GM19372 (cell line): ENCODE results near the gene NUF2.
"Not testable (repeated sequence)": the region's sequence is repeated elsewhere in the genome, so short reads cannot be mapped to it uniquely, and the experiment has no call there.

Source experiments
- ATAC-seq: cut with Tn5 transposase; IDR thresholded peaks from one replicate; pipeline ENCODE4 v1.9.1; 2021; ENCODE audit warnings: mild to moderate bottlenecking, low read depth, moderate library complexity; ENCODE audit not compliant: unreplicated experiment

Gene NUF2

GRCh38 chr1:163321311-163322305, at the start of gene NUF2:
NUF2 (plus strand) TSS chr1:163321954; CDS start chr1:163326052, 4,098 bp downstream.
- ATAC-seq, result peak; percentile 97

- no peak for ATAC-seq
Measured at GRCh38 chr1:163273766-163274441, 47.9 kb upstream of the NUF2 start.

- no peak for ATAC-seq
Measured at GRCh38 chr1:163275222-163275621, 46.5 kb upstream of the NUF2 start.

- no peak for ATAC-seq
Measured at GRCh38 chr1:163278602-163279001, 43.2 kb upstream of the NUF2 start.

GRCh38 chr1:163284867-163285266, 36.9 kb upstream of the NUF2 start:
- ATAC-seq, result not testable (repeated sequence)

GRCh38 chr1:163290025-163290640, 31.6 kb upstream of the NUF2 start:
- ATAC-seq, result no peak

GRCh38 chr1:163291461-163291860, 30.3 kb upstream of the NUF2 start:
- ATAC-seq, result no peak

- ATAC-seq, result not testable (repeated sequence)
Measured at GRCh38 chr1:163292153-163292552, 29.6 kb upstream of the NUF2 start.

- not testable (repeated sequence) for ATAC-seq
Measured at GRCh38 chr1:163293497-163293896, 28.3 kb upstream of the NUF2 start.

- no peak for ATAC-seq
Measured at GRCh38 chr1:163295949-163296348, 25.8 kb upstream of the NUF2 start.

- ATAC-seq, result no peak
Measured at GRCh38 chr1:163296504-163297263, 25.1 kb upstream of the NUF2 start.

- no peak for ATAC-seq
Measured at GRCh38 chr1:163298365-163298764, 23.4 kb upstream of the NUF2 start.

GRCh38 chr1:163300568-163300967, 21.2 kb upstream of the NUF2 start:
- ATAC-seq, result no peak

GRCh38 chr1:163303561-163303960, 18.2 kb upstream of the NUF2 start:
- no peak for ATAC-seq

GRCh38 chr1:163305441-163305840, 16.3 kb upstream of the NUF2 start:
- ATAC-seq, result no peak

GRCh38 chr1:163307479-163308171, 14.1 kb upstream of the NUF2 start:
- ATAC-seq, result no peak

GRCh38 chr1:163308811-163309210, 12.9 kb upstream of the NUF2 start:
- ATAC-seq, result no peak

- ATAC-seq, result no peak
Measured at GRCh38 chr1:163315773-163316374, 5.9 kb upstream of the NUF2 start.

GRCh38 chr1:163320891-163321290, 863 bp upstream of the NUF2 start:
- ATAC-seq, result no peak
